Astrocyte (in vitro differentiated cells and primary cell): Measurements from ENCODE around the gene TEX101. TPM values are rescaled to one million over a fixed set of nuclear protein-coding genes. Genes with fewer than 3 reads are reported as not detected.

Source experiments
- DNase-seq: peaks from one replicate; pipeline ENCODE4 v3.0.0-alpha.2; 2010; ENCODE audit warnings: low read depth
- FAIRE-seq: peaks from 2 replicates; lab custom pipeline; 2011; peaks lifted over from hg19 to GRCh38; lab: Jason Lieb, UNC
- H2AFZ ChIP-seq: 2 replicates; pipeline ENCODE4 v1.6.0; 2012; ENCODE audit warnings: low read depth, low read length, inconsistent platforms
- H3K27ac ChIP-seq: 2 replicates; pipeline ENCODE4 v1.5.1; 2011; ENCODE audit warnings: low read depth, low read length, inconsistent platforms
- H3K27me3 ChIP-seq: 2 replicates; pipeline ENCODE4 v1.6.0; 2011; ENCODE audit warnings: low read length, inconsistent platforms; ENCODE audit not compliant: insufficient read depth
- H3K36me3 ChIP-seq: 2 replicates; pipeline ENCODE4 v1.5.1; 2011; ENCODE audit warnings: low read length, inconsistent platforms; ENCODE audit not compliant: insufficient read depth
- H3K4me1 ChIP-seq: 2 replicates; pipeline ENCODE4 v1.5.1; 2011; ENCODE audit warnings: low read length, inconsistent platforms; ENCODE audit not compliant: insufficient read depth
- H3K4me2 ChIP-seq: 2 replicates; pipeline ENCODE4 v1.6.0; 2012; ENCODE audit warnings: low read length, inconsistent platforms
- H3K4me3 ChIP-seq: 2 replicates; pipeline ENCODE4 v1.5.1; 2011; ENCODE audit warnings: low read depth, mild to moderate bottlenecking, low read length, inconsistent platforms; ENCODE audit not compliant: insufficient read depth
- H3K79me2 ChIP-seq: 2 replicates; pipeline ENCODE4 v1.6.0; 2012; ENCODE audit warnings: mild to moderate bottlenecking, low read length, inconsistent platforms; ENCODE audit not compliant: insufficient read depth
- H3K9ac ChIP-seq: 2 replicates; pipeline ENCODE4 v1.6.0; 2012; ENCODE audit warnings: mild to moderate bottlenecking, low read length, inconsistent platforms
- H3K9me3 ChIP-seq: 2 replicates; pipeline ENCODE4 v1.5.1; 2012; ENCODE audit warnings: low read depth, mild to moderate bottlenecking, low read length, inconsistent platforms; ENCODE audit not compliant: insufficient read depth
- H4K20me1 ChIP-seq: 2 replicates; pipeline ENCODE4 v1.6.0; 2012; ENCODE audit warnings: low read length, inconsistent platforms; ENCODE audit not compliant: insufficient read depth
- H3K27ac Mint-ChIP-seq: one replicate; pipeline ENCODE4 v1.8.0; 2021; ENCODE audit warnings: mild to moderate bottlenecking, mixed read lengths; ENCODE audit not compliant: unreplicated experiment
- H3K27me3 Mint-ChIP-seq: one replicate; pipeline ENCODE4 v1.8.0; 2021; ENCODE audit warnings: low read depth, mixed read lengths; ENCODE audit not compliant: unreplicated experiment
- H3K36me3 Mint-ChIP-seq: one replicate; pipeline ENCODE4 v1.8.0; 2021; ENCODE audit warnings: low read depth, mixed read lengths; ENCODE audit not compliant: unreplicated experiment
- H3K4me1 Mint-ChIP-seq: one replicate; pipeline ENCODE4 v1.8.0; 2021; ENCODE audit warnings: low read depth, mixed read lengths; ENCODE audit not compliant: unreplicated experiment
- H3K4me3 Mint-ChIP-seq: one replicate; pipeline ENCODE4 v1.8.0; 2021; ENCODE audit warnings: mild to moderate bottlenecking, moderate library complexity, mixed read lengths; ENCODE audit not compliant: unreplicated experiment
- H3K9me3 Mint-ChIP-seq: one replicate; pipeline ENCODE4 v1.8.0; 2021; ENCODE audit warnings: mild to moderate bottlenecking, mixed read lengths; ENCODE audit not compliant: unreplicated experiment
- CTCF ChIP-seq: IDR thresholded peaks from 2 replicates; pipeline ENCODE4 v1.5.1; 2011; ENCODE audit warnings: low read depth, mild to moderate bottlenecking, inconsistent platforms, low read length, moderate library complexity; ENCODE audit not compliant: insufficient read depth
- EZH2 ChIP-seq: IDR thresholded peaks from 2 replicates; pipeline ENCODE4 v1.6.1; 2012; ENCODE audit warnings: mild to moderate bottlenecking, low read length, inconsistent platforms; ENCODE audit not compliant: insufficient read depth
- total RNA-seq: library from RNA; stranded (reverse); gene quantifications from 2 replicates; pipeline ENCODE4 v1.2.1, GENCODE V29; 2021

TEX101 gene
- total RNA-seq, 1 donor from 2014 or later = not detected

DNA sequence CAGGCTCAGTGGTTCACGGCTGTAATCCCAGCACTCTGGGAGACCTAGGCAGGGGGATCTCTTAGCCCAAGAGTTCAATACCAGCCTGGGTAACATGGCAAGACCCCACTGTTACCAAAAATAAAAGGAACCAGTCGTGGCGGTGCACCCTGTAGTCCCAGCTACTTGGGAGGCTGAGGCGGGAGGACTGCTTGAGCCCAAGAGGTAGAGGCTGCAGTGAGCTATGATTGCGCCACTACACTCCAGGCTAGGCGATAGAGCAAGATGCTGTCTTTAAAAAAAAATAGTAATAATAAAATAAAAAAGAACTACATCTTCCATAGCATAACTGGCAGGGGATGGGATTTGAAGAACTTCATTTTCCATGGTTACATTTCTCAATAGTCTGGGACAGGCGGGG lies 47.7 kb downstream of the TEX101 start:
- Histone ChIP-seq H2AFZ (no peak overlapping the region), H4K20me1 (no peaks in the 10 kb centered on the region), H3K9ac (no peak overlapping the region), H3K9me3 (peaks cover 6% of the 10 kb centered on the region), H3K4me1 (peaks cover 6% of the 10 kb centered on the region), H3K4me3 (no peak overlapping the region), H3K27ac (no peak overlapping the region), H3K27me3 (peaks cover 7% of the 10 kb centered on the region), H3K79me2 (no peaks in the 10 kb centered on the region), H3K36me3 (no peaks in the 10 kb centered on the region), H3K4me2 (no peak overlapping the region)
- Mint-ChIP-seq H3K36me3 (peaks cover 2% of the 10 kb centered on the region), H3K27ac (no peak overlapping the region), H3K4me1 (no peaks in the 10 kb centered on the region), H3K27me3 (peaks cover 40% of the 10 kb centered on the region), H3K4me3 (peak overlapping the region; percentile 93), H3K9me3 (no peaks in the 10 kb centered on the region)
- TF ChIP-seq EZH2 (no peak), CTCF (no peak)
- FAIRE-seq (no peak), DNase-seq (no peak)

DNA sequence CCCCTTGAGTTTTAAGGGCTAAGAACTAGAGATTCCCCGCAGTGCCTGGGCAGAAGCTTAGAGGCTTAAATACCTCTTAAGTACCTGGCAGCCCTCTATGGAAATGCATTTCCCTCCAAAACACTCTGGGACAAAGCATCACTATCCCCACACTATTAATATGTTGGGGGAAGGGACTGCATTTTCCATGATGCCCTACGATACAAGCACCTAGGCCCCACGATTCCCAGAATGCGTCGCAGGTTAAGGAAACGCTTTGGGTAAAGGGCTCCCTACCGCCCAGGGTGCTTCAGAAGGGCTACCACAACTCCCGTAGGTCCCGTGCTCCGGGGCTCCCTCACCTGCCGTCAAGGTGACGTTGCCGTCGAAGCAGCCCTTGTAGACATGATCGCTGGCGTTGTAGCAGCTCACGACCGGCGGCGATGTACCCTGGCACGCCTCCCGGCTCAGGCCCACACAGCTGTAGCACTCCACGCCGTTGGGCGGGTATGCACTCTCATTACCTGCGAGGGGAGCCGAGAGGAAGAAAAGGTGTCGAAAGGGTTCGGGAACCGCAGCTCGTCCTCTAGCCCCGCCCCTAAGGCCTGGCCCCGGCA lies 48.2 kb downstream of the TEX101 start:
- peak overlapping the region; percentile 86 for H3K4me2 ChIP-seq
- H3K36me3 Mint-ChIP-seq = peaks cover 2% of the 10 kb centered on the region
- TF ChIP-seq CTCF (no peak), EZH2 (no peak)
- H3K4me1 Mint-ChIP-seq = no peaks in the 10 kb centered on the region
- H4K20me1 ChIP-seq = no peaks in the 10 kb centered on the region
- H3K9ac ChIP-seq = peak overlapping the region; percentile 20
- no peak overlapping the region for H3K27ac Mint-ChIP-seq
- H3K79me2 ChIP-seq = no peaks in the 10 kb centered on the region
- peaks cover 37% of the 10 kb centered on the region for H3K27me3 Mint-ChIP-seq
- H2AFZ ChIP-seq = peak overlapping the region; percentile 98
- no peak overlapping the region for H3K27ac ChIP-seq
- FAIRE-seq = no peak
- peaks cover 6% of the 10 kb centered on the region for H3K9me3 ChIP-seq
- H3K36me3 ChIP-seq = no peaks in the 10 kb centered on the region
- peaks cover 7% of the 10 kb centered on the region for H3K27me3 ChIP-seq
- peaks cover 11% of the 10 kb centered on the region for H3K4me1 ChIP-seq
- no peaks in the 10 kb centered on the region for H3K9me3 Mint-ChIP-seq
- DNase-seq = no peak
- H3K4me3 Mint-ChIP-seq = peak overlapping the region; percentile 93
- peak overlapping the region; percentile 62 for H3K4me3 ChIP-seq

DNA sequence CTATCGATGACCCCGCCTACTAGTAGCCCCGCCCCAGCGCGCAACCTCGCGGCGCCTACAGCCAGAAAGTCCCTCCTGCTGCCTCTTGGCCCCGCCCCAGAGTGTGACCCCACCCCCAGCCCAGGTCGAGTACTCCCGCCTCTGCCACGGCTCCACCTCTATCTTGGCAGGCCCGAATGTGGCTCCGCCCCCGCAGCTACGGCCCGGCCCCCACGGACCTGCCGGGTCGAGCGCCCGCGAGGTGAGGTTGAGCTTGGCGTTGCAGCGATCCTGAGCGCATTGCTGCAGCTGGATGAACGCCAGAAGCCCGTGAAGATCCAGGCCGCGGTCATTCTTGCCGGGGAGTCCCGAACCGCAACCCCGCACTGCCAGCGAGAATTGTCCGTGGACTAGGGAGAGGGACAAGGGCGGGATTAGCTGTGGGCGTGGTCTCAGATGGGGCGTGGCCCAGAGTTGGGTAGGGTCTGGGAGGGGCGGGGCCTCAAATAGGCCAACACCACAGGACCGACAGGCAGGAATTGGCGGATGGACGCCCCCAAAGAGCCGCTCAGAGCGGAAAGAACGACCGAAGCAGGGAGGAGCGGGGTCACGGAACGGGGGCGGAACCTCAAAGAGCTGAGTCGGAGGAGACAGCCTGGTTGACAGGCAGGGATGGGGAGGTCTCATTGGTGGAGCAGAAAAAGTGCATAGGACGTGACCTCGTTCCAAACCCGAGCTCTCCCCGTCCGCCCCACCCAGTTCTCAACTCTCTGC lies 48.9 kb downstream of the TEX101 start:
- peak overlapping the region; percentile 86 for H3K4me2 ChIP-seq
- H2AFZ ChIP-seq = peak overlapping the region; percentile 98
- H3K27me3 ChIP-seq = peaks cover 7% of the 10 kb centered on the region
- H3K27ac ChIP-seq = no peak overlapping the region
- Mint-ChIP-seq H3K36me3 (peaks cover 2% of the 10 kb centered on the region), H3K27ac (peak overlapping the region; percentile 78), H3K4me1 (no peaks in the 10 kb centered on the region), H3K9me3 (no peaks in the 10 kb centered on the region), H3K27me3 (peaks cover 36% of the 10 kb centered on the region), H3K4me3 (peak overlapping the region; percentile 93)
- H3K9ac ChIP-seq = peak overlapping the region; percentile 32
- peak overlapping the region; percentile 62 for H3K4me3 ChIP-seq
- DNase-seq (peak; percentile 62), FAIRE-seq (no peak)
- H4K20me1 ChIP-seq = no peaks in the 10 kb centered on the region
- peaks cover 18% of the 10 kb centered on the region for H3K4me1 ChIP-seq
- no peaks in the 10 kb centered on the region for H3K79me2 ChIP-seq
- peaks cover 6% of the 10 kb centered on the region for H3K9me3 ChIP-seq
- no peak for TF ChIP-seq CTCF
- TF ChIP-seq EZH2 = no peak
- H3K36me3 ChIP-seq = no peaks in the 10 kb centered on the region
